Kidney epithelial cell (primary cell): Measurements from ENCODE around the gene PCNX1. TPM values are rescaled to one million over a fixed set of nuclear protein-coding genes. Genes with fewer than 3 reads are reported as not detected.

Source experiments
- DNase-seq: peaks from one replicate; pipeline ENCODE4 v3.0.0-alpha.2; 2010; ENCODE audit warnings: low read depth
- H3K27me3 ChIP-seq: 2 replicates; pipeline ENCODE4 v1.6.0; 2011; ENCODE audit warnings: low read length; ENCODE audit not compliant: control insufficient read depth, insufficient read depth
- H3K36me3 ChIP-seq: 2 replicates; pipeline ENCODE4 v1.5.1; 2011; ENCODE audit warnings: low read length; ENCODE audit not compliant: control insufficient read depth, insufficient read depth
- H3K4me3 ChIP-seq: 2 replicates; pipeline ENCODE4 v1.5.1; 2011; ENCODE audit warnings: low read depth, mild to moderate bottlenecking, control low read depth, low read length
- CTCF ChIP-seq: IDR thresholded peaks from 2 replicates; pipeline ENCODE4 v1.5.1; 2011; ENCODE audit warnings: mild to moderate bottlenecking, moderate library complexity, low read length, control low read depth, inconsistent platforms; ENCODE audit not compliant: insufficient read depth, poor library complexity, severe bottlenecking
- total RNA-seq: library from RNA; depleted of rRNA; stranded (reverse); fragments of >200 nt; gene quantifications from 2 replicates; pipeline ENCODE4 v1.2.3, GENCODE V29; 2015

Gene PCNX1
- total RNA-seq, 1 donor from 2014 or later = 26.9 TPM

DNA sequence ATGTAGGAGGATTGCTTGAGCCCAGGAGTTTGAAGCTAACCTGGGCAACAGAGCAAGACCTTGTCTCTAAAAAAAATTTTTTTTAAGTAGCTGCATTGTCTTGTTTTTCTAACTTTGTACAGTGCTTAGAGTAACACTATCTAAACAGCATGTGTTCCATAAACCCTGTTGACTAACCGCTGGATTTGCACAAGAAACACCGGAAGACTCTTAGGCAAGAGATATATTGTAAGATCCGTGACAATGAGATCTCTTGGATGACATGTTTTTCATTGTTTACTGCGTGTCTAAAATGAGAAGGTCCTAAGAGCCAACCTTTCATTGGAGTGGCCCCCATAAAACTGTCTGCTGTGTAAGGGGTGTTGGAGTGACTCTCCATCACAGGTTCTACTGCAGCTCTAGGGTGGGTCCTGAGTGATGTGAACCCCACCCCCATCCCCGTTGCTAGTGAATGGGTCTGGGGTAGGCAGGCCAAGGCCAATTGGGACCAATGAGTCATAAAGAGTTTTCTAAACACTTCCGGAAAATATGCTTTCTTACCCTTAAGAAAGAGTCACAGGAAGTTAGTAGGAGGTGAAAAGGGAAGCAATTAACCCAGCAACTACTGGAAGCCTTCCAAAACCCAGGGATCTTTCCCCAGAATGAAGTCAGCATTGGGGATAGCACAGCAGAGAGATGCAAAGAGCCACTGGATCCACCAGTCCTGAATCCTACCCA, 24.3 kb upstream of the PCNX1 start:
- Histone ChIP-seq H3K36me3 (no peaks in the 10 kb centered on the region), H3K4me3 (no peak overlapping the region), H3K27me3 (no peaks in the 10 kb centered on the region)
- TF ChIP-seq CTCF = no peak
- DNase-seq = no peak

GRCh38 chr14:70884595-70885342, 22.5 kb upstream of the PCNX1 start:
- H3K36me3 ChIP-seq = no peaks in the 10 kb centered on the region
- H3K27me3 ChIP-seq = no peaks in the 10 kb centered on the region
- no peak for TF ChIP-seq CTCF
- no peak for DNase-seq
- H3K4me3 ChIP-seq = no peak overlapping the region

DNA sequence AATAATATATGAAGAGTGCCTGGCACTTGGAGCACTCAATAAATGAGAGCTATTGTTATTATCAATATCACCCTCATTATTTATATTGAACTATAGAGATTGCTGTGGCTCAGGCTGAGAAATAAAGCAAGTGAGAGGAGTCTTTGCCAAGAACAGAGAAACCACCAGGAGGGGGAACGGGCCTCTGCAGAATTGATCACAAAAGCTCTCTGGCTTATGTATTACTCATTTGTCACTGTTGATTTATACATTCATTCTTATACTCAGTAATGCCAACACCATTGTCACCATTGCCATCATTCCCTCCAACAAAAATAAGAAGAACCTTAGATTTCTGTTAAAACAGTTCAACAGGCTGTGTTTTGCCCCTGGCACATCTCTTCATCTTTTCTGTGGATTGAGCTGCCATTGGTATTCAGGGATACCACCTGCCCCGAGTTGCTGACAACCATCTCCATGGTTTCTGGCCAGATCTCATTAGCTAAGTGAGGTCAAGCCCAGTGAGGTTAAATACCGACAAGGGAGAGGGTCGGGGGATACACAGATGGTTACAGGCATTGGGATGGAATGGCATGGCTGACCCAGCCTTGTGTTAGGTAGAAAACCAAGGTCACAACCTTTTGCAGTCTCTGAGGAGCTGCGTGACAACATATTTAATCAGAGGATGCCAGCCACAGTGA, 21.8 kb upstream of the PCNX1 start:
- Histone ChIP-seq H3K27me3 (no peaks in the 10 kb centered on the region), H3K36me3 (no peaks in the 10 kb centered on the region), H3K4me3 (no peak overlapping the region)
- TF ChIP-seq CTCF = no peak
- DNase-seq = no peak

- no peak for DNase-seq
- Histone ChIP-seq H3K36me3 (no peaks in the 10 kb centered on the region), H3K27me3 (no peaks in the 10 kb centered on the region), H3K4me3 (no peak overlapping the region)
- no peak for TF ChIP-seq CTCF
Observed at GRCh38 chr14:70886421-70887206, 20.6 kb upstream of the PCNX1 start.

DNA sequence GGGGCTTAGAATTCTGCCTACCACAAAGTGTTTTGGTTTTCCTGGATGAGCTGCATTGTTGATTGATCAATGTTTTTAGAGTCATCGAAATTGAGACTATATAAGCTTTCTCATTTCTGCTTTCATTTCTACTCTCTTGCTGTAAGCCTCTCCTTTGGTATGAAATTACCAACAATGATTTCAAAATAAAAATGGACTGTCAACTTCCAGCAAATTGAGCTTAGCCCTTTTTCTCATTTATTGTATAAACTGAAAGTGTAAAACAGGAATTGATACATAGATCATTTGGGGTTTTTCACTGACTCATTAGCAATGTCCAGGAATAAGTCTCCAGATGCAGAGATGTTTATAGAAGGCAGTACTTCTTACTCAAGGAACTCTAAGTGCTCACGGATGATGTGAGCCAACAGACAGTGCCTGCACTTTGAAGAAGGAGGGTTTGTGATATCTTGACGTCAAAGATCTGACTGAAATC, 20.0 kb upstream of the PCNX1 start:
- no peak overlapping the region for H3K4me3 ChIP-seq
- DNase-seq = no peak
- no peak for TF ChIP-seq CTCF
- no peaks in the 10 kb centered on the region for H3K27me3 ChIP-seq
- no peaks in the 10 kb centered on the region for H3K36me3 ChIP-seq
